HG03378 (cell line): ENCODE data around the gene KIF1B.
"Not testable (repeated sequence)": the region's sequence is repeated elsewhere in the genome, so short reads cannot be mapped to it uniquely, and the experiment has no call there.

ENCODE experiments used
- ATAC-seq: cut with Tn5 transposase; IDR thresholded peaks from one replicate; pipeline ENCODE4 v1.9.1; 2021; ENCODE audit warnings: mild to moderate bottlenecking, moderate library complexity; ENCODE audit not compliant: unreplicated experiment

KIF1B gene

GRCh38 chr1:10189659-10190058 is 20.7 kb upstream of the KIF1B start:
- ATAC-seq, result no peak

- no peak for ATAC-seq
Measured at GRCh38 chr1:10192263-10192662, 18.1 kb upstream of the KIF1B start.

GRCh38 chr1:10193288-10193687 is 17.1 kb upstream of the KIF1B start:
- no peak for ATAC-seq

- ATAC-seq, result no peak
Measured at GRCh38 chr1:10195570-10195969, 14.8 kb upstream of the KIF1B start.

GRCh38 chr1:10196976-10197375 is 13.4 kb upstream of the KIF1B start:
- ATAC-seq, result no peak

- no peak for ATAC-seq
Measured at GRCh38 chr1:10200620-10201019, 9.8 kb upstream of the KIF1B start.

- ATAC-seq, result no peak
Measured at GRCh38 chr1:10204003-10204642, 6.2 kb upstream of the KIF1B start.

GRCh38 chr1:10205206-10205605 is 5.2 kb upstream of the KIF1B start:
- ATAC-seq, result not testable (repeated sequence)

GRCh38 chr1:10207810-10208209 is 2.6 kb upstream of the KIF1B start:
- no peak for ATAC-seq

- no peak for ATAC-seq
Measured at GRCh38 chr1:10208537-10208936, 1.8 kb upstream of the KIF1B start.

GRCh38 chr1:10209590-10209904 is 823 bp upstream of the KIF1B start:
- no peak for ATAC-seq

GRCh38 chr1:10210841-10211804 is 753 bp downstream of the KIF1B start:
- no peak for ATAC-seq

- no peak for ATAC-seq
Measured at GRCh38 chr1:10211805-10212410, 1.5 kb downstream of the KIF1B start.

GRCh38 chr1:10212476-10212875 is 2.1 kb downstream of the KIF1B start:
- ATAC-seq, result no peak

- no peak for ATAC-seq
Measured at GRCh38 chr1:10213186-10213705, 2.9 kb downstream of the KIF1B start.

- ATAC-seq, result no peak
Measured at GRCh38 chr1:10216090-10216749, 5.8 kb downstream of the KIF1B start.

- no peak for ATAC-seq
Measured at GRCh38 chr1:10217748-10218441, 7.5 kb downstream of the KIF1B start.

- no peak for ATAC-seq
Measured at GRCh38 chr1:10220200-10220599, 9.8 kb downstream of the KIF1B start.

- ATAC-seq, result not testable (repeated sequence)
Measured at GRCh38 chr1:10220657-10221056, 10.3 kb downstream of the KIF1B start.

GRCh38 chr1:10225573-10225972 is 15.2 kb downstream of the KIF1B start:
- ATAC-seq, result no peak

GRCh38 chr1:10228528-10228927 is 18.2 kb downstream of the KIF1B start:
- ATAC-seq, result no peak
